Camera-type eye (tissue), 1 donor: Measurements from ENCODE around the gene C5orf22. TPM values are rescaled to one million over a fixed set of nuclear protein-coding genes. Genes with fewer than 3 reads are reported as not detected.

Experiments used
- total RNA-seq: library from RNA; depleted of rRNA; stranded (reverse); fragments of >200 nt; gene quantifications from one replicate; pipeline ENCODE4 v1.2.3, GENCODE V29; 2014

C5orf22 gene
- 37.7 TPM for total RNA-seq

DNA sequence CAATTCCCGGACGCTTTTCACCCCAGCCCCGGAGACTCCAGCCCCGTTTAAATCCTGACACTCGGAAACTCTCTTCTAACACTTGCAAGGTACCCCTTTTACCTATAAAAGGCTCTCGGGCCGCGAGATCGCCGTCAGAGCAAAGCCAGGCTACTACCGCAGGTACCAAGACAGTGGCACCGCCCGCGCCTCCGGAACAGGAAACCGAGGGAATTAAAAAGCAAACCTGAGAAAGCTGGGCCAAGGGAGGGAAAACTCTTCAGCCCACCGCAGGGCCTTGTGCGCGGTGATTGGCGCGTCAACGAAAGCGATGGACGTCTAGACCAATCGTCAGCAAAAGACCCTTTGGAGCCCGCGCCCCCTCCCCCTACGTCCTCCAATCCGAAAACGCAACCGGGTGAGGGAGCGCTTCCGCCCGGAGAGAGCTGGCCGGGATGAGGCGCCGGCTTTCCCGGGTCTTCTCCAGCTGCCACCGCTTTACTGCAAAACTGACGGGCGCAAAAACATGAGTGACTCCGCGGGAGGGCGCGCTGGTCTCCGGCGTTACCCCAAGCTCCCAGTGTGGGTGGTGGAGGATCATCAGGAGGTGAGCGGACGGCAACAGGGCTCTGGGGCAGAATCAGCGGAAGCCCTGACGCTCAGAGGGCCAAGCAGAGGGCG, at the start of gene C5orf22, which contains the start of gene DROSHA:
C5orf22 (plus strand) TSS at position 414 of the 660 bp plus-strand sequence; CDS start at position 506, 92 bp downstream.
DROSHA (minus strand) TSS at position 206 of the 660 bp plus-strand sequence. CDS start 3,034 bp downstream, outside the sequence.

Other genes with a start within 250 kb of the C5orf22 start
- gene DROSHA, start 208 bp upstream of the C5orf22 start, total RNA-seq: 113 TPM
- gene PDZD2, start 106.8 kb downstream of the C5orf22 start, total RNA-seq: 50.7 TPM